HS-27A (cell line): ENCODE data around the gene GPRIN3.
"Not testable (repeated sequence)": the region's sequence is repeated elsewhere in the genome, so short reads cannot be mapped to it uniquely, and the experiment has no call there.

Experiments used
- DNase-seq: peaks from one replicate; pipeline ENCODE4 v3.0.0-alpha.2; 2012; ENCODE audit warnings: low read depth, missing footprints

GPRIN3 gene

GRCh38 chr4:89254847-89255246, 52.8 kb downstream of the GPRIN3 start:
- DNase-seq, result no peak

DNA sequence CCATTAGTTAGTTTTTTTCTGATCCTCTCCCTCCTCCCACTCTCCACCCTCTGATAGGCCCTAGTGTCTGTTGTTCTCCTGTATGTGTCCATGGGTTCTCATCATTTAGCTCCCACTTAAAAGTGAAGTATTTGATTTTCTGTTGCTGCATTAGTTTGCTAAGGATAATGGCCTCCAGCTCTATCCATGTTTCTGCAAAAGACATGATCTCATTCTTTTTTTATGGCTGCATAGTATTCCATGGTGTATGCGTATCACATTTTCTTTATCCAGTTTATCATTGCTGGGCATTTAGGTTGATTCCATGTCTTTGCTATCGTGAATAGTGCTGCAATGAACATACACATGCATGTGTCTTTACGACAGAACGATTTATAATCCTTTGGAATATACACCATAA, 53.3 kb downstream of the GPRIN3 start:
- DNase-seq, result not testable (repeated sequence)

DNA sequence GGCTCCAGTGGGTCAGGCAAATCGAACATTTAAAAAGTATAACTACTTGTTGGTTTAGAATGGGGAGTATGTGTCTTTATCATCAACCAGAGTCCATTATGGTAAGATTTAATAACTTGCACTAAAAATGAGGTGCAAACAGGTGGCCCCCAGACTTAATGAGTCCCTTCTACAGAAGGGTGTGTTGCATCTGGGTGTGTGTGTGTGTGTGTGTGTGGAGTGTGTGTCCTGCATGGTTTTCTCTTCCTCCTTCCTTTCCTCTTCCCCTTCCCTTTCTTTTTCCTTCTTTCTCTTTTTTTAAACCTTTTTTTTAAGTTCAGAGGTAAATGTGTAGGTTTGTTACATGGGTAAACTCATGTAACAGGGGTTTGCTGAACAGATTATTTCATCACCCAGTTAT, 53.7 kb downstream of the GPRIN3 start:
- DNase-seq, result no peak

DNA sequence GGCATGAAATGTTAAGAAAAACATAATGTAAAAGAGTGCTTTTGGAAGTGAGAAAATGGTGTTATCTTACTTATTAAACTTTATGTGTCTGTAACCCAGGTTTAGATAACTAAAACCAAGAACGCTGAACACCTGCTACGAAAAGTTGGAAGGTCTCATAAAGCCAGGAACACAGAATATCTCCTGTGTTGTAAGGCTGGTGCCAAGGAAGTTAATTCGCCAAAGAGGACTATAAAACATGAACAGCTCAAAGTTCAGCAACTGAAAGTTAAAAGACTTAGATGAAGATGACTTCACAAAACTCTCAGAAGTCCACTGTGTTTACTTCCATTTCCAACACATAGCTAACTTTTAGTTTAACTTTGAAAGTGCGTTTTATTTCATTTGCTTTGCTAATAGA, 54.3 kb downstream of the GPRIN3 start:
- DNase-seq, result no peak

DNA sequence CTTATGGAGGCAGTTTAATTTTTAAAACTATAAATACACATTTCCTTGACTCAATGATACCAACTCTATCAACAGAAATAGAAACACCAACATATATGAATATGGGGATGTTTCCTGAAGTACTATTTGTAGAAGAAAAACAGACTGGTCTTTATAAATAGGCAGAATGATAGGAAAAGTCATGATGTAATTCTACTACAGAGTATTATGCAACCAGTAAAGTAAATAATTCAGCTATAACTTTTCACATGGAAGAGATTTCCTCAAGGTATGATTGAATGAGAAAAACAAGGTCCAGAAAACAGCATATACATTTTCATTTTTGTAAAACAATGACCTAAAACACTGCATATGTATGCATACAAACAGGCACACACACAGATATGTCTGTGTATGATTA, 56.2 kb downstream of the GPRIN3 start:
- DNase-seq, result no peak

GRCh38 chr4:89249716-89250361, 57.8 kb downstream of the GPRIN3 start:
- DNase-seq, result no peak

- DNase-seq, result no peak
Observed at GRCh38 chr4:89249313-89249712, 58.3 kb downstream of the GPRIN3 start.

- DNase-seq, result no peak
Observed at GRCh38 chr4:89248879-89249281, 58.7 kb downstream of the GPRIN3 start.

DNA sequence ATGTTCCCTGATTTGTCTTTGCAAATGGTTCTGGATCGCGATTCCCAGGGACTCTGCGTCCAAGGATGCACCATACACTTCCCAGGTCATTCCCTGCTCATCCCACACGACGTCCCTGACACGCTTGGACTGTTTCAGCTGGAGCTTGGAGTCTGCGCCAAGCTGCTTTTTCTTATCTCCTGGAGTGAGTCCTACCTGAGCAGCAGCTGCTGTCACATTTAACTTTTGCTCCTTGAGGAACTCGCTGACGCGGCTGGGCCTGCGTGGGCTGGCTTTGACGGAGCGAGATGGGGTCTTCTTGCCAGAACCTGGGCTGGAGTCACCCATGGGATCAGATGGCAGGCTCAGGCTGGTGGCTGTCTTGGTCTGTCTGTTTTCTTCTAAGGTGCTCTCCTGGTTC, 59.6 kb downstream of the GPRIN3 start:
- DNase-seq, result no peak

- DNase-seq, result no peak
Observed at GRCh38 chr4:89245459-89245858, 62.1 kb downstream of the GPRIN3 start.

GRCh38 chr4:89243733-89244252, 63.8 kb downstream of the GPRIN3 start:
- DNase-seq, result no peak

- no peak for DNase-seq
Observed at GRCh38 chr4:89242864-89243732, 64.5 kb downstream of the GPRIN3 start.

- DNase-seq, result no peak
Observed at GRCh38 chr4:89242216-89242615, 65.4 kb downstream of the GPRIN3 start.

- no peak for DNase-seq
Observed at GRCh38 chr4:89230271-89230670, 77.3 kb downstream of the GPRIN3 start.

GRCh38 chr4:89226665-89227574, 80.7 kb downstream of the GPRIN3 start:
- DNase-seq, result peak; percentile 31

GRCh38 chr4:89222170-89222569, 85.4 kb downstream of the GPRIN3 start:
- no peak for DNase-seq

DNA sequence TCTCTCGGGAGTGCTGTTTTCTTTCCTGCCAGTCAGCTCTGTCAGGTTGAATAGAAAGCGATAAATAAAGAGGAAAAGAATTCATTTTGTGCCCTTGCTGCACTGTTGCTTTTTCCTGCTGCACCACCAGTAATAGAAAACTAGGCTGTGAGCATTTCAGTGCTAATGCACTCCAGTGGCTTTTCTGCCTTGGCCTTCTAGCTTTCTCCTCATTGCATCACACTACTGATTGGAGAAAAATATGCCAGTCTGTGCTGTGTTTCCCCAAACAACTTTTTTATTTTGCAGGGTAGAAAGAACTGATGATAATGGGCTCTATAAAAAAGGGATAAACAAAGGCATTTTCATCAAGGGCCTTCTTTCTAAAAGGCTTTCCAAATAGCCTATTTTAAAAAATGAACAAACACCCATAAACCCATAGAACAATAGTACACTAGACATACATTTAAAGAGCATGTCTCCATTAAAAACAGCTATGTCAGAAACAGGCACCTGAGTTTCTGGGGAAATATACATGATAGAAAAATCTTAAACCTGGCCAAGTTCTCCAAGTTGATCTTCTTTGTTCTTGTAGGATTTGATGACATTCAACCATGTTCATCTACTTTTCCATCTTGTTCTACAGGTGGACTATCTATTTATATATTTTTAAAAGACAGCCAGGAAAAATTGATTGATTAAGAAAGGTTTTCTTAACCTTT, 86.3 kb downstream of the GPRIN3 start:
- DNase-seq, result no peak

DNA sequence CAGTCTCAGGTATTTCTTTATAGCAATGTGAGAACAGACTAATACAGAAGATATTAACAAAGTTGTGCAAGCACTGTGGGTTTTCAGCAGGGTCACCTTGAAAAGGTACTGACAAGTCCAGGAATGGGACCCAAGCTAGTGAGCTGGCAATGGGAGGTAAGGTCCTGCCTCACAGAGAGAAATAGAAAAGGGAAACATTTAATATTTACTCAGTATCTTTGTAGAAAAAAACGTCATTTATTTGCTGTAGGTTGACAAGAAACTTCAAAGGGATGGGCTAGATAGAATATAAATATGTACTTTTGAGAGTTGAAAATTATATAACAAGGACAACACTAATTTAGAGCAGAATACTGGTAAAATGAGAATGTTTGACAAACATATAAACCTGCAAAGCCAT, 89.0 kb downstream of the GPRIN3 start:
- no peak for DNase-seq

DNA sequence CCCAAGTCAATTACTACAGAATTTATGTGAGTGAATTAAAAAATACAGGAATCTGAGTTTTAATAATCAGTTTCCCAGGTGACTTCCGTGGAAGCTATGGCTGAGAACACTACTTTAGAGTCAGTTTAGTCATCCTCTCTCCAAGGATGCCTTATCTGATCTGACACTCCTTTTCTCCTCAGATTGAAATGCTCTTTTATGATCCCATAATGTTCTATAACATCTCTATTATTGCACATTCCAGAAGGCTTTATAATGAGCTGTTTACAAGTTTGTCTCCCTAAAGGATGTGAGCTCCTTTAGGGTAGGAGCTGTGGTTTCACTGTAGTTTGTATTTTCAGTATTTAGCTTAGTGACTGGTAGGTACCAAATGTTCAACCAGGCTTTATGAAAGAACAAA, 90.0 kb downstream of the GPRIN3 start:
- no peak for DNase-seq

- DNase-seq, result no peak
Observed at GRCh38 chr4:89216866-89217265, 90.7 kb downstream of the GPRIN3 start.

GRCh38 chr4:89216422-89216821, 91.2 kb downstream of the GPRIN3 start:
- no peak for DNase-seq

- DNase-seq, result no peak
Observed at GRCh38 chr4:89215736-89216135, 91.9 kb downstream of the GPRIN3 start.
